T-helper 2 cell treated with Interferon-gamma antibody and Interleukin-4, amounts not matched to agents 5 μg/mL and 100 μg/mL, for 36 hours (primary cell): ENCODE data around the gene NIPSNAP3A.

ENCODE experiments used
- DNase-seq: peaks from one replicate; pipeline ENCODE4 v3.0.0; 2021; ENCODE audit warnings: low spot score
- H3K27ac Mint-ChIP-seq: one replicate; pipeline ENCODE4 v1.8.0; 2021; ENCODE audit warnings: mild to moderate bottlenecking, mixed read lengths
- H3K27me3 Mint-ChIP-seq: one replicate; pipeline ENCODE4 v1.8.0; 2021; ENCODE audit warnings: low read depth, mixed read lengths
- H3K36me3 Mint-ChIP-seq: one replicate; pipeline ENCODE4 v1.8.0; 2021; ENCODE audit warnings: low read depth, mixed read lengths
- H3K4me1 Mint-ChIP-seq: one replicate; pipeline ENCODE4 v1.8.0; 2021; ENCODE audit warnings: low read depth, mixed read lengths
- H3K4me3 Mint-ChIP-seq: one replicate; pipeline ENCODE4 v1.8.0; 2022; ENCODE audit warnings: mild to moderate bottlenecking, moderate library complexity, mixed read lengths
- H3K9me3 Mint-ChIP-seq: one replicate; pipeline ENCODE4 v1.8.0; 2021; ENCODE audit warnings: mixed read lengths

Gene NIPSNAP3A

GRCh38 chr9:104779946-104780535 lies 32.6 kb downstream of the NIPSNAP3A start:
- H3K27ac Mint-ChIP-seq, result no peak overlapping the region
- H3K4me3 Mint-ChIP-seq, result no peak overlapping the region
- H3K9me3 Mint-ChIP-seq, result no peaks in the 10 kb centered on the region

GRCh38 chr9:104780796-104781395 lies 33.4 kb downstream of the NIPSNAP3A start:
- Mint-ChIP-seq H3K27ac (no peak overlapping the region), H3K4me3 (no peak overlapping the region), H3K36me3 (no peaks in the 10 kb centered on the region), H3K4me1 (no peaks in the 10 kb centered on the region), H3K9me3 (no peaks in the 10 kb centered on the region), H3K27me3 (peaks cover 8% of the 10 kb centered on the region)
- DNase-seq, result no peak

More at GRCh38 chr9:104779946-104780535, 32.6 kb downstream of the NIPSNAP3A start:
- no peaks in the 10 kb centered on the region for H3K36me3 Mint-ChIP-seq
- H3K27me3 Mint-ChIP-seq, result peaks cover 8% of the 10 kb centered on the region
- H3K4me1 Mint-ChIP-seq, result no peaks in the 10 kb centered on the region
- no peak for DNase-seq

GRCh38 chr9:104783588-104783987 lies 36.1 kb downstream of the NIPSNAP3A start:
- Mint-ChIP-seq H3K4me1 (no peaks in the 10 kb centered on the region), H3K9me3 (no peaks in the 10 kb centered on the region), H3K27ac (no peak overlapping the region), H3K4me3 (no peak overlapping the region), H3K36me3 (no peaks in the 10 kb centered on the region), H3K27me3 (peaks cover 7% of the 10 kb centered on the region)
- no peak for DNase-seq

GRCh38 chr9:104784098-104784497 lies 36.6 kb downstream of the NIPSNAP3A start:
- H3K4me3 Mint-ChIP-seq, result no peak overlapping the region
- peaks cover 2% of the 10 kb centered on the region for H3K27me3 Mint-ChIP-seq
- DNase-seq, result no peak
- H3K27ac Mint-ChIP-seq, result no peak overlapping the region
- H3K9me3 Mint-ChIP-seq, result no peaks in the 10 kb centered on the region
- H3K36me3 Mint-ChIP-seq, result no peaks in the 10 kb centered on the region
- H3K4me1 Mint-ChIP-seq, result no peaks in the 10 kb centered on the region

GRCh38 chr9:104786293-104786692 lies 38.8 kb downstream of the NIPSNAP3A start:
- no peaks in the 10 kb centered on the region for H3K27me3 Mint-ChIP-seq
- H3K27ac Mint-ChIP-seq, result no peak overlapping the region
- H3K4me1 Mint-ChIP-seq, result no peaks in the 10 kb centered on the region
- H3K9me3 Mint-ChIP-seq, result no peaks in the 10 kb centered on the region
- H3K4me3 Mint-ChIP-seq, result no peak overlapping the region
- DNase-seq, result no peak
- no peaks in the 10 kb centered on the region for H3K36me3 Mint-ChIP-seq

- DNase-seq, result no peak
- H3K27ac Mint-ChIP-seq, result no peak overlapping the region
- no peaks in the 10 kb centered on the region for H3K4me1 Mint-ChIP-seq
- H3K36me3 Mint-ChIP-seq, result no peaks in the 10 kb centered on the region
- no peaks in the 10 kb centered on the region for H3K27me3 Mint-ChIP-seq
- no peaks in the 10 kb centered on the region for H3K9me3 Mint-ChIP-seq
- no peak overlapping the region for H3K4me3 Mint-ChIP-seq
These were observed 40.0 kb downstream of the NIPSNAP3A start for GRCh38 chr9:104787306-104788015.

- Mint-ChIP-seq H3K4me1 (no peaks in the 10 kb centered on the region), H3K4me3 (no peak overlapping the region), H3K9me3 (no peaks in the 10 kb centered on the region), H3K36me3 (no peaks in the 10 kb centered on the region), H3K27me3 (no peaks in the 10 kb centered on the region), H3K27ac (no peak overlapping the region)
- no peak for DNase-seq
These were observed 40.8 kb downstream of the NIPSNAP3A start for GRCh38 chr9:104788251-104788650.

GRCh38 chr9:104794070-104794469 lies 46.6 kb downstream of the NIPSNAP3A start:
- Mint-ChIP-seq H3K9me3 (no peaks in the 10 kb centered on the region), H3K27me3 (no peaks in the 10 kb centered on the region), H3K4me3 (no peak overlapping the region), H3K36me3 (no peaks in the 10 kb centered on the region), H3K4me1 (no peaks in the 10 kb centered on the region), H3K27ac (no peak overlapping the region)
- DNase-seq, result no peak

GRCh38 chr9:104795082-104795481 lies 47.6 kb downstream of the NIPSNAP3A start:
- no peak overlapping the region for H3K27ac Mint-ChIP-seq
- H3K36me3 Mint-ChIP-seq, result no peaks in the 10 kb centered on the region
- no peaks in the 10 kb centered on the region for H3K27me3 Mint-ChIP-seq
- no peaks in the 10 kb centered on the region for H3K9me3 Mint-ChIP-seq
- no peaks in the 10 kb centered on the region for H3K4me1 Mint-ChIP-seq
- DNase-seq, result no peak
- H3K4me3 Mint-ChIP-seq, result no peak overlapping the region

GRCh38 chr9:104795857-104796256 lies 48.4 kb downstream of the NIPSNAP3A start:
- no peak for DNase-seq
- no peak overlapping the region for H3K27ac Mint-ChIP-seq

GRCh38 chr9:104798209-104798995 lies 50.9 kb downstream of the NIPSNAP3A start:
- H3K9me3 Mint-ChIP-seq, result no peaks in the 10 kb centered on the region
- no peak overlapping the region for H3K4me3 Mint-ChIP-seq
- H3K36me3 Mint-ChIP-seq, result no peaks in the 10 kb centered on the region
- no peak for DNase-seq
- no peak overlapping the region for H3K27ac Mint-ChIP-seq
- H3K27me3 Mint-ChIP-seq, result no peaks in the 10 kb centered on the region
- H3K4me1 Mint-ChIP-seq, result no peaks in the 10 kb centered on the region

More at GRCh38 chr9:104795857-104796256, 48.4 kb downstream of the NIPSNAP3A start:
- Mint-ChIP-seq H3K4me3 (no peak overlapping the region), H3K9me3 (no peaks in the 10 kb centered on the region), H3K36me3 (no peaks in the 10 kb centered on the region), H3K4me1 (no peaks in the 10 kb centered on the region), H3K27me3 (no peaks in the 10 kb centered on the region)

GRCh38 chr9:104800068-104800785 lies 52.7 kb downstream of the NIPSNAP3A start:
- no peaks in the 10 kb centered on the region for H3K9me3 Mint-ChIP-seq
- no peaks in the 10 kb centered on the region for H3K4me1 Mint-ChIP-seq
- H3K4me3 Mint-ChIP-seq, result no peak overlapping the region
- H3K36me3 Mint-ChIP-seq, result no peaks in the 10 kb centered on the region
- DNase-seq, result no peak
- H3K27me3 Mint-ChIP-seq, result no peaks in the 10 kb centered on the region
- no peak overlapping the region for H3K27ac Mint-ChIP-seq

- Mint-ChIP-seq H3K27me3 (no peaks in the 10 kb centered on the region), H3K27ac (no peak overlapping the region), H3K9me3 (no peaks in the 10 kb centered on the region), H3K4me3 (no peak overlapping the region), H3K36me3 (no peaks in the 10 kb centered on the region), H3K4me1 (no peaks in the 10 kb centered on the region)
- no peak for DNase-seq
These were observed 54.6 kb downstream of the NIPSNAP3A start for GRCh38 chr9:104802110-104802509.
